Measurements from ENCODE around the gene IRGQ.

IRGQ gene

DNA sequence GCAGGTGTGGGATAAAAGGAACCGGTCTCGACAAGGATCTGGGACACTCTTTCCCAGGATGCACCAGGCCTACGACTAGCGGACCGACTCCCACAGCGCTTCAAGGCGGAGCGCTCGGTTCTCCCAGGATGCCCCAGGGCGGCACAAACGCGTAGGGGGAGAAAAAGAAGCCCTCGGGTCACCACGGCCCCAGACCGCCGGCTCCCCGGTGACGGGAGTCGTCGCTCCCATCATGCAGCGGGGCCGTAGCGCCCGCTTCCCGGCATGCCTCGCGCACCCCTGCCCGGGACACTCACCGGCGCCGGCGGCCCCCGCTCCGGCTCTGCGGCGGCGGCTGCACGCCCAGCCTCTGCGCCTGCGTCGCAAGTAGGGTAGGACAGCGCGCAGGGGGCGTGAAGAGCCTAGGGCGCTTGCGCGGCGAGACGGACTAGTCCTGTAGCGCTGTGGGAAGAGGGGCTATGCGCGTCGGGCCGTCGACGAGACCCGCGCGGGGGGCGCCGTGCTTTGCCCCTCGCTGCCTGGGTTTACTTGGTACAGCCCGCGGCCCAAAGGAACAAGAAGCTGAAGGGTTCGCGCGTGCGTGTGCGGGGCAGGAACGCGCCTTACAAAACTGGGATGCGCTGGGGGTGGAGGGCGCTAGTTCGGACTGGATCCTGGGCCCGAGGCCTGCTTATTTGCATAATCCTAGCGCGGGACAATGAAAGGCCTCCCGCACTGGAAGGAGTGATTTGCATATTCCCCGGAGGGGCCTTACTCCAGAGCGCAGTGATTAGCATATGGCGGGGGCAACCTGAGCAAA lies 23.5 kb upstream of the IRGQ start, which contains the start of gene ZNF428:
TSS of gene ZNF428 (minus strand) at position 368 of the 799 bp plus-strand sequence. CDS start 5,325 bp downstream, outside the sequence.
- peak within 1 kb of the TSS; percentile 79 for H3K4me3 ChIP-seq (ENCODE audit: low read depth, low read length)
- in situ Hi-C loops (cut with HindIII; ENCODE audit: low sequenced_read_pairs) = no loop called here
- TF ChIP-seq, protein P1, sequence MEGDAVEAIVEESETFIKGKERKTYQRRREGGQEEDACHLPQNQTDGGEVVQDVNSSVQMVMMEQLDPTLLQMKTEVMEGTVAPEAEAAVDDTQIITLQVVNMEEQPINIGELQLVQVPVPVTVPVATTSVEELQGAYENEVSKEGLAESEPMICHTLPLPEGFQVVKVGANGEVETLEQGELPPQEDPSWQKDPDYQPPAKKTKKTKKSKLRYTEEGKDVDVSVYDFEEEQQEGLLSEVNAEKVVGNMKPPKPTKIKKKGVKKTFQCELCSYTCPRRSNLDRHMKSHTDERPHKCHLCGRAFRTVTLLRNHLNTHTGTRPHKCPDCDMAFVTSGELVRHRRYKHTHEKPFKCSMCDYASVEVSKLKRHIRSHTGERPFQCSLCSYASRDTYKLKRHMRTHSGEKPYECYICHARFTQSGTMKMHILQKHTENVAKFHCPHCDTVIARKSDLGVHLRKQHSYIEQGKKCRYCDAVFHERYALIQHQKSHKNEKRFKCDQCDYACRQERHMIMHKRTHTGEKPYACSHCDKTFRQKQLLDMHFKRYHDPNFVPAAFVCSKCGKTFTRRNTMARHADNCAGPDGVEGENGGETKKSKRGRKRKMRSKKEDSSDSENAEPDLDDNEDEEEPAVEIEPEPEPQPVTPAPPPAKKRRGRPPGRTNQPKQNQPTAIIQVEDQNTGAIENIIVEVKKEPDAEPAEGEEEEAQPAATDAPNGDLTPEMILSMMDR (IDR thresholded peaks at IDR 0.05; ENCODE audit: low read depth, low read length) = no peak
- DNase-seq (ENCODE audit: low read depth, low spot score) = peak; percentile 90

DNA sequence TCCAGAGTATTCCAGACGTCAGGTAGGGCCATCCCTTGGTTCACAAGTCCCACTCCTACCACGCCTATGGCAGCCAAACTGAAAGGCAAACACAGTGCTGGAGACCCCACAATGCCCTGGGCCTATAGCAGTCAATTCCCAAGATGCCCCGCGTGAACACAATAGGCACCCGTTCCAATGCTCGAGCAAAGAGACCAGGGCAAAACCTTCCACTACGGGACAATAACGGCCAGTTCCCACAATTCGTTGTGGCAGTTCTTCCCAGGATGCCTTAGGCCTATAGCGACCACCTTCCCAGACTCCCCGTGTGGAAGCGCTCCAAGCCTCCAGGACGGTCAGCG lies 23.0 kb upstream of the IRGQ start:
- no peak for DNase-seq (ENCODE audit: low read depth, low spot score)
- TF ChIP-seq, protein P1 (IDR thresholded peaks at IDR 0.05; ENCODE audit: low read depth, low read length) = no peak
- in situ Hi-C loops (cut with HindIII; ENCODE audit: low sequenced_read_pairs) = no loop called here

DNA sequence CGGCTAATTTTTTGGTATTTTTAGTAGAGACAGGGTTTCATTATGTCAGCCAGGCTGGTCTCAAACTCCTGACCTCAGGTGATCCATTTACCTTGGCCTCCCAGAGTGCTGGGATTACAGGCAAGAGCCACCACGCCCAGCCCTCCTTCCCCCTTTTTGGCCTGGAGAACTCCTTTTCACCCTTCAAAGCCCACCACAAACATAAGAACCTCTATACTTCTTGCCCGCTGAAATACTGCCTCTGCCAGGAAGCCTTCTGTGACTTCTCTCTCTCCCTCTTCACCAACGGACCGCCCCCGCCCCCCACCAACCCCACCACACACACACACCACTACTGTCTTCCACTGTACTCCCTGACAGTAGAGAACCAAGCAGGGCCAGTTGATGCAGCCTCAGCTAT lies 21.0 kb upstream of the IRGQ start:
- no peak overlapping the region for H3K4me3 ChIP-seq (ENCODE audit: low read depth, low read length)
- DNase-seq (ENCODE audit: low read depth, low spot score) = no peak
- in situ Hi-C loops (cut with HindIII; ENCODE audit: low sequenced_read_pairs) = no loop called here
- TF ChIP-seq, protein P1 (IDR thresholded peaks at IDR 0.05; ENCODE audit: low read depth, low read length) = no peak

More for the DNA sequence above, 23.0 kb upstream of the IRGQ start:
- H3K4me3 ChIP-seq (ENCODE audit: low read depth, low read length) = peak overlapping the region; percentile 79

DNA sequence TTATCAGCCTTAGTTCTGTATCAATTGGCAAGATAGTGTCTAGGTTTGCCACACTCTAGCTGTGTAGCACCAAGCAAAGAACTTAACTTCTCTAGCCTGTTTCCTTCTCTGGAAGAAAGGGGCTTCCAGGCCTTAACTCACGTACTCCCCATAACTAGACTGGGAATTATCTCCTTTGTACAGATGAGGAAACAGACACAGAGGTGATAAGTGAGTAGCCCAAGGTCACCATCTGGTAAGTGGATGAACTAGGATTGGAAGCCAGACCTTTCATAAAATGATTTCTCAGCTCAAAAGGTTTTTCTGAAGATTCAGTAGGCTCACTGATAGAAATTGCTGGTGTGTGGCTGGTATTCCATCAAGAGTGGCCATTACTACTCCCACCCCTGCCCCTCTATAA lies 20.4 kb upstream of the IRGQ start:
- in situ Hi-C loops (cut with HindIII; ENCODE audit: low sequenced_read_pairs) = no loop called here
- TF ChIP-seq, protein P1 (IDR thresholded peaks at IDR 0.05; ENCODE audit: low read depth, low read length) = no peak
- DNase-seq (ENCODE audit: low read depth, low spot score) = no peak
- no peak overlapping the region for H3K4me3 ChIP-seq (ENCODE audit: low read depth, low read length)

DNA sequence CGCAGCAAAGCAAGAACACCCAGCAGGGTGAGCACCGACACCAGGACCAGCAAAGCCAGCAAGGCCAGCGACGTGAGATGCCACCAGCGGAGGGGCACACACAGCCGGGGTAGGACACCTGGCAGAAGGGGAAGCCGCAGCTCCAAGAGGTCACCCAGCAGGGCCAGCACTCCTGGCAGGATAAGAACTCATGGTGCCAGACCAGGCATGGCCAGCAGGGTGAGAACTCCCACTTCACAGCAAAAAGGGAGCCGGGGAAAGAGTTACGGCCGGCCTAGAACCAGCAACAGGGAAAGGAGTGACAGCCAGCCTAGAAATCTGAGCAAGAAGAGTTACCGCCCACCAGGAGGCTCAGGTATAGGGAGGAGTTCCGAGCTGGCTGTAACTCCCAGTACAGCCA lies 16.4 kb upstream of the IRGQ start:
- DNase-seq (ENCODE audit: low read depth, low spot score) = no peak
- H3K4me3 ChIP-seq (ENCODE audit: low read depth, low read length) = no peak overlapping the region
- TF ChIP-seq, protein P1 (IDR thresholded peaks at IDR 0.05; ENCODE audit: low read depth, low read length) = no peak
- in situ Hi-C loops (cut with HindIII; ENCODE audit: low sequenced_read_pairs) = no loop called here

DNA sequence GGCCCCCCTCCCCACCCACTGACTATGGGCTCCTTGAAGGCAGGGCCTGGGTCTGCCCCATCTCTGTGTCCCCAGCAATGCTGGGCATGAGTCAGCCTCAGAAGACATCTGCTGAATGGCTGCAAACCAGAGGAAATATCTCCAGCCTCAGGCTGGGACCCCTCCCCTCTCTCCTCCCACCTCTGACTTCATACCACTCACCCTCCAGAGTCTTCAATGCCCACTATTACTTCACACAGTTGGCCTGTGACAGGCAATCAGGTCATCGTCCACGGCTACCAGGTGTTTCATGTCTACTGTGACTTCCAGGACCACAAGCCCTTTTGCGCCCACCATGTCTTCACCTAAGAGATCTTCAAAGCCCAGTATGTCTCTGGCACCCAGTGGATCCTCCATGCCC lies 15.9 kb upstream of the IRGQ start, which contains the start of gene SRRM5:
TSS of gene SRRM5 (plus strand) at position 301 of the 400 bp plus-strand sequence. CDS start at position 335, 34 bp downstream.
- H3K4me3 ChIP-seq (ENCODE audit: low read depth, low read length) = no peak within 1 kb of the TSS
- in situ Hi-C loops (cut with HindIII; ENCODE audit: low sequenced_read_pairs) = no loop called here
- TF ChIP-seq, protein P1 (IDR thresholded peaks at IDR 0.05; ENCODE audit: low read depth, low read length) = no peak
- DNase-seq (ENCODE audit: low read depth, low spot score) = no peak
